HG03521 (cell line): ENCODE results near the gene CDH5.
"Not testable (repeated sequence)": the region's sequence is repeated elsewhere in the genome, so short reads cannot be mapped to it uniquely, and the experiment has no call there.

ENCODE experiments used
- ATAC-seq: cut with Tn5 transposase; IDR thresholded peaks from one replicate; pipeline ENCODE4 v1.9.1; 2021; ENCODE audit warnings: mild to moderate bottlenecking, moderate library complexity; ENCODE audit not compliant: unreplicated experiment

The CDH5 gene, protein sequence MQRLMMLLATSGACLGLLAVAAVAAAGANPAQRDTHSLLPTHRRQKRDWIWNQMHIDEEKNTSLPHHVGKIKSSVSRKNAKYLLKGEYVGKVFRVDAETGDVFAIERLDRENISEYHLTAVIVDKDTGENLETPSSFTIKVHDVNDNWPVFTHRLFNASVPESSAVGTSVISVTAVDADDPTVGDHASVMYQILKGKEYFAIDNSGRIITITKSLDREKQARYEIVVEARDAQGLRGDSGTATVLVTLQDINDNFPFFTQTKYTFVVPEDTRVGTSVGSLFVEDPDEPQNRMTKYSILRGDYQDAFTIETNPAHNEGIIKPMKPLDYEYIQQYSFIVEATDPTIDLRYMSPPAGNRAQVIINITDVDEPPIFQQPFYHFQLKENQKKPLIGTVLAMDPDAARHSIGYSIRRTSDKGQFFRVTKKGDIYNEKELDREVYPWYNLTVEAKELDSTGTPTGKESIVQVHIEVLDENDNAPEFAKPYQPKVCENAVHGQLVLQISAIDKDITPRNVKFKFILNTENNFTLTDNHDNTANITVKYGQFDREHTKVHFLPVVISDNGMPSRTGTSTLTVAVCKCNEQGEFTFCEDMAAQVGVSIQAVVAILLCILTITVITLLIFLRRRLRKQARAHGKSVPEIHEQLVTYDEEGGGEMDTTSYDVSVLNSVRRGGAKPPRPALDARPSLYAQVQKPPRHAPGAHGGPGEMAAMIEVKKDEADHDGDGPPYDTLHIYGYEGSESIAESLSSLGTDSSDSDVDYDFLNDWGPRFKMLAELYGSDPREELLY

DNA sequence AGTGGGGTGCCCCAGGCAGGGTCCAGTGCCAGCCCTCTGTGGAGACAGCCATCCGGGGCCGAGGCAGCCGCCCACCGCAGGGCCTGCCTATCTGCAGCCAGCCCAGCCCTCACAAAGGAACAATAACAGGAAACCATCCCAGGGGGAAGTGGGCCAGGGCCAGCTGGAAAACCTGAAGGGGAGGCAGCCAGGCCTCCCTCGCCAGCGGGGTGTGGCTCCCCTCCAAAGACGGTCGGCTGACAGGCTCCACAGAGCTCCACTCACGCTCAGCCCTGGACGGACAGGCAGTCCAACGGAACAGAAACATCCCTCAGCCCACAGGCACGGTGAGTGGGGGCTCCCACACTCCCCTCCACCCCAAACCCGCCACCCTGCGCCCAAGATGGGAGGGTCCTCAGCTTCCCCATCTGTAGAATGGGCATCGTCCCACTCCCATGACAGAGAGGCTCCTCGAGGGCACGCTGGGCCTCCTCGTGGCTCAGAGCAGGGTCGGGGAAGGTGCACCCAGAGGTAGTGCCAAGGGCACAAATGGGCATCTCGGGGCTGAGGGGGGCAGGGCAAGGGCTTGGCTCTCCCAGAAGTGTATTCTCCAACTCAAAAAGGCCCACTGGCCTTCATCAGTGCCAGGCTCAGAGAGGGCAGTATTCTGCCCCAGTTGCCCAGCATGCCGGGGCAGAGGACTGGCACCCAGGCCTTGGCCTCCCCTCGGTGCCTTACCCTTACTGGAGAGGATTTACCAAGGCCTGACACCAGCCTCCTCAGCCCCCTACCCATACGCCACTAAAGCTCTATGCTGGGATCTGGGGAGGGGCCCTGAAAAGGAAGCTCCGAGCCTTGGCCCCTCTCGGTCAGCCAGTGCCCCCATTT is at the start of gene CDH5:
Gene CDH5, plus strand, starts transcription at position 259 of the 867 bp plus-strand sequence. CDS start 12,647 bp downstream, outside the sequence.
- no peak for ATAC-seq

- ATAC-seq = no peak
Observed at GRCh38 chr16:66318505-66318904, 48.0 kb upstream of the CDH5 start.

DNA sequence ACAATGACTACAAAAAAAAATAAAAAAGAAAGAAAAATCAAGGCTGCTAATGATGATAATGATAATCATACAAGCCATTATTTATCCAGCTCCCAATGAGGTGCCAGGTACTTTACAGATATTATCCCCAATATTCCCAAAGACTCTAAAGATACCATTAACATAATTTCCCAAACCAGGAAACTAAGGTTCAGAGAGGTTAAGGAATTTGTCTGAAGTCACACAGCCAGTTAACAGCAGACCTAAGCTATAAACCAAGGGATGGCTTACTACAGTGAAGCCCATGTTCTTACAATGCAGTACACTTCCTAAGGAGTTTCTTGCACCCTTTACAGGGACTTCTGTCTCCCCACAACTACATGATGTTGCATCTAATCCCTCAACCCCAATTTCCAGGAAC is 45.7 kb upstream of the CDH5 start:
- ATAC-seq = no peak

DNA sequence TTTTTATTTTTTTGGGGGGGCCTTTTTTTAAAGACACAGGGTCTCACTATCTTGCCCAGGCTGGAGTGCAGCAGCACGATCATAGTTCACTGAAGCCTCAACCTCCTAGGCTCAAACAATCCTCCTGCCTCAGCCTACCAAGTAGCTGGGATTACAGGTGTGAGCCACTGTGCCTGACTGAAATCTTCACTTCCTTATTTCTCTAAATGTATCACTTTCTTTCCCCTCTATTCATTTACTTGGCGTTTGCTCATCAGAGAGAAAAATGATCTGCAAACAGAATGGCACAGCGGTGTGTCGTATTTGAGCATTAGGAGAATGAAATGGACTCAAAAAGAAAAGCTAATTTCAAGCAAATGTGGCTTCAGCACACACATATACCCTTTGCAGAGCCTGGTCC is 44.3 kb upstream of the CDH5 start:
- no peak for ATAC-seq

GRCh38 chr16:66324815-66325515 is 41.5 kb upstream of the CDH5 start:
- ATAC-seq = no peak

DNA sequence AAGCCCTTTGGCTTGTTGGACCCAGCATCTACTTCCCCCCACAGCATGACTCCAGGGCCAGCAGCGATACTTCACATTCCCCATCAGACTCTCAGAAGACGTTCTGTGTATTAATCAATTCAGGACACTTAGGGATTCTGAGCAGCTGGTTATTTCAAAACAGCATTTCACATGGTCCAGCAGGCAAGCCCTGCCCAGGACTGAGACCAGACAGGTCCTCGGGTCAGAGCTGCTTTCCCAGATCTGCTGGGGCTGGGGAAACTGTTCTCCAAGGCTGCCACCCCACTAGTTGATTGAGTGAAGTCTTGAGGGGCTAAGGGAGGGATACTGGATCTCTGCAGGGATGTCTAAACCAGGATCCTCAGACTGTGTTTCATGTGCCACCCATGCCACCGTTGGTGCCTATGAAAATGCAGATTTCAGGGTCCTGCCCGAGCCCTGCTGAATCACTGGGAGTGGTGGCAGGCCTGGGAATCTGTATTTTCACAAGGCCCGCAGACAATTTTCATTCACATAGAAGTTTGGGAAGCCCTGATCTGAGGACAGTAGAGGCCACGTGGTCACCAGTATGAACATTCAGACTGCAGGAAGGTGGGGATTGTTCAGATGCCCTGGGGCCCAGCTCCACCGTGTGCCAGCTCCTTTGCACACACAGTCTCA is 40.6 kb upstream of the CDH5 start:
- no peak for ATAC-seq

DNA sequence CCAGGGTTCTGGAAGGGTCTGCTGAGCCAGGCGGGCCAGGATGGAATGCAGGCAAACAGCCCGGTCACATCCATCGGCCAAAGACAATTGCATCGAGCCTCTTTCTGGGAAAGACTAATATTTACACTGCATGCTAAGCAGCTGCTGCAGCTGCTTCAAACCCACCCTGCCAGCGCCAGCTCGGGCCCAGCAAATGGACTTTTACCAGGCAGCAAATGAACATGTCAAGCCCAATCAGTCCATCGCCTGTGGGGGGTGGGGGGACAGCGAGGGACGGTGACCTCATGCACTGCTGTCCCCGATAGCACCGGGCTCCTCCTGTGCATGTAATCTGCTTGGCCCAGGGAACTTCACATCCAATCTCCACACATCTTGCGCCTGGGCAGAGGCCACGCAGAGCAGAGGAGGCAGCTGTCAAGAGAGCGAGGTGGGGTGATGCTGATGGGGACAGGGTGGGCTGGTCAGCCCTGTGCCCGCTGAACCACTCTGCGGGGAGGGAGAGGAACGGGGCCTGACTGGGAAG is 39.4 kb upstream of the CDH5 start:
- ATAC-seq = no peak

GRCh38 chr16:66328282-66328681 is 38.2 kb upstream of the CDH5 start:
- no peak for ATAC-seq

- not testable (repeated sequence) for ATAC-seq
Observed at GRCh38 chr16:66331464-66331863, 35.0 kb upstream of the CDH5 start.

- no peak for ATAC-seq
Observed at GRCh38 chr16:66332634-66333610, 33.6 kb upstream of the CDH5 start.

DNA sequence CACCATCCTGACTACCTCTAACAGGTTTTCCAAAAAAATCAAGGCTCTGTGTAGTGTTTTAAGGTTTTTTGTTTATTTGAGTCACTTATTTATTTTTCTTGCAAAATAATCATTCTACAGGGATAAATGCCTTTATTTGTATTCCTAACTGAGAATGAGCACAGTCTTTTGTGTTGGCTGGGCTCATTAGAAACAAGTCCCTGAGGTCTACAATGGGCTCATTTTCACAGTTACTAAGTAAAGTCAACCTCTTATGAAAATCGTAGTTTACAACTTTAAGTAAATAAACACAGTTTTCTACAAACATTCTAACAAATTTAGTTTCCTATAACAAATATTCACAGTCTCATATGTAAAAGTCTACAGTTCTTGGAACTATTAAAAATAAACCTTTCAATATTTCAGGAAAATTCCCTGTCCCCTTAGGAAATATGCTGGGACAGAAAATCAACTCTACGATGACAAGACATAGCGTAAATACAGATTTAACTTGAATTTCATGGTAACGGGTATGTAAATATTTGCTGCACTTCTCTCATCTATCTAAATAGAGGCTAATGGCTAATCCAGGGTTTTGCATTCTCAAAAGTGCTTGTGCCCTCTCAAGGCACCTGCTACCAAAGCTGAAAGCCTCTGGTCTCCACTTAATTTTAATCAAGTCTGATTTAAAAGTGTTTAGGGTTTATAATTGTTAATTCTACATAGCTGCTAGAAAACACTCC is 31.5 kb upstream of the CDH5 start:
- no peak for ATAC-seq

GRCh38 chr16:66335704-66336329 is 30.7 kb upstream of the CDH5 start:
- no peak for ATAC-seq

GRCh38 chr16:66337463-66338188 is 28.9 kb upstream of the CDH5 start:
- no peak for ATAC-seq

GRCh38 chr16:66342294-66342900 is 24.1 kb upstream of the CDH5 start:
- ATAC-seq = no peak

DNA sequence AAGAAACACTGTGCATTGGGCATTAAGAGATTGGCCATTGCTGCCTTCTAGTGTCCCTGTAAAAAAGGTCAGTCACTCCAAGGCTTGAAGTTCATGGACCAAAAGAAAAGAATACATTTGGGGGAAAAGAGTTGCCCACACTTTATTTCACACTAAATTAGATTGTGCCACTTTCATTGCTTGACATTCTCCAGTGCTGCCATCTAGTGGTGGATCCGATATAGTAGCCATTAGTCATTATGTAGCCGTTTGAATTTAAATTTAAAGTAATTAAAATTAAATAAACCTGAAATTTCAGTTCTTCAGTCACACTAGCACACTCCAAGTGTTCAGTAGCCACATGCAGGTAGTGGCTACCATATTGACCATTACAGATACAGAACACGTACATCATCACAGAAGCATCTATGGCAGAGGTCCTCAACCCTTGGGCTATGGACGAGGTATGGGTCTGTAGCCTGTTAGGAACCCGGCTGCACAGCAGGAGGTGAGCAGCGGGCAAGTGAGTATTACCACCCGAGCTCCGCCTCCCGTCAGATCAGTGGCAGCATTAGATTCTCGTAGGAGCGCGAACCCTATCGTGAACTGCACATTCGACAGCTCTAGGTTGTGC is 21.9 kb upstream of the CDH5 start:
- no peak for ATAC-seq

- no peak for ATAC-seq
Observed at GRCh38 chr16:66346221-66346620, 20.3 kb upstream of the CDH5 start.
